Measurements from ENCODE around the gene OR10A6. TPM values are rescaled to one million over a fixed set of nuclear protein-coding genes. Genes with fewer than 3 reads are reported as not detected.

OR10A6 gene
- polyA plus RNA-seq, 1 donor from 2014 or later, result not detected

DNA sequence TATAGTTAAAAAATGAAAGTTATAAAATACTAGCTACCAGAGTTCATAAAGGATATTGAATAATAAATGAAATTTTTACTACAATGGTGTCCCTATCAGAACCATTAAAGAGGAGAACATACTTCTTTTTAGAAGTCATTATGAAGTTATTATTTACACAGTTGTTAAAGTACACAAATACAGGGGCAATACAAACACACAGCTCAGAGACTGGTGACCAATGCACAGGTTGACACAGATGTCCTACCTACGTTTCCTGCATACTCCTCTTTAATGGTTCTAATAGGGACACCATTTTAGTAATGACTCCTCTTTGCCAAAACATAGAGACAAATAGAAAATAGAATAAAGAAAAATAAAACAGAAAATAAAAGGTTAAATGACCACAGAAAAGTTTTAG is 24.1 kb upstream of the OR10A6 start:
- no peaks in the 10 kb centered on the region for H3F3A ChIP-seq (ENCODE audit: insufficient read depth, low read length, poor library complexity, severe bottlenecking)
- TF ChIP-seq, protein P1, sequence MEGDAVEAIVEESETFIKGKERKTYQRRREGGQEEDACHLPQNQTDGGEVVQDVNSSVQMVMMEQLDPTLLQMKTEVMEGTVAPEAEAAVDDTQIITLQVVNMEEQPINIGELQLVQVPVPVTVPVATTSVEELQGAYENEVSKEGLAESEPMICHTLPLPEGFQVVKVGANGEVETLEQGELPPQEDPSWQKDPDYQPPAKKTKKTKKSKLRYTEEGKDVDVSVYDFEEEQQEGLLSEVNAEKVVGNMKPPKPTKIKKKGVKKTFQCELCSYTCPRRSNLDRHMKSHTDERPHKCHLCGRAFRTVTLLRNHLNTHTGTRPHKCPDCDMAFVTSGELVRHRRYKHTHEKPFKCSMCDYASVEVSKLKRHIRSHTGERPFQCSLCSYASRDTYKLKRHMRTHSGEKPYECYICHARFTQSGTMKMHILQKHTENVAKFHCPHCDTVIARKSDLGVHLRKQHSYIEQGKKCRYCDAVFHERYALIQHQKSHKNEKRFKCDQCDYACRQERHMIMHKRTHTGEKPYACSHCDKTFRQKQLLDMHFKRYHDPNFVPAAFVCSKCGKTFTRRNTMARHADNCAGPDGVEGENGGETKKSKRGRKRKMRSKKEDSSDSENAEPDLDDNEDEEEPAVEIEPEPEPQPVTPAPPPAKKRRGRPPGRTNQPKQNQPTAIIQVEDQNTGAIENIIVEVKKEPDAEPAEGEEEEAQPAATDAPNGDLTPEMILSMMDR (IDR thresholded peaks at IDR 0.05; ENCODE audit: poor library complexity, severe bottlenecking), result no peak
- TF ChIP-seq MXI1 (conservative IDR thresholded peaks at IDR 0.05; ENCODE audit: poor library complexity, severe bottlenecking) (no peak), POLR2AphosphoS5 (IDR thresholded peaks at IDR 0.05) (no peak), TAF1 (IDR thresholded peaks at IDR 0.05; ENCODE audit: low read depth) (no peak), EZH2 (IDR thresholded peaks at IDR 0.05; ENCODE audit: borderline replicate concordance, insufficient read depth, low read length, poor library complexity, severe bottlenecking) (no peak), SMC3 (conservative IDR thresholded peaks at IDR 0.05; ENCODE audit: poor library complexity) (no peak), EP300 (conservative IDR thresholded peaks at IDR 0.05; ENCODE audit: poor library complexity, severe bottlenecking) (no peak)
- no peaks in the 10 kb centered on the region for H3K79me2 ChIP-seq (replicated peaks; ENCODE audit: insufficient read depth, low read length)
- H3K27me3 ChIP-seq (ENCODE audit: insufficient read depth, low read depth, low read length), result no peaks in the 10 kb centered on the region
- H3K4me2 ChIP-seq (ENCODE audit: low read length), result no peak overlapping the region
- H3K36me3 ChIP-seq (ENCODE audit: insufficient read depth, low read length), result no peaks in the 10 kb centered on the region
- peaks cover 6% of the 10 kb centered on the region for H3K9me3 ChIP-seq (ENCODE audit: low read length)
- no peaks in the 10 kb centered on the region for H3K9me2 ChIP-seq (ENCODE audit: insufficient read depth, low read length)
- no peak overlapping the region for H3K9ac ChIP-seq (ENCODE audit: low read length)
- H4K20me1 ChIP-seq (ENCODE audit: insufficient read depth), result no peaks in the 10 kb centered on the region
- H3K27ac ChIP-seq (ENCODE audit: low read length), result no peak overlapping the region
- H3K4me3 ChIP-seq (ENCODE audit: low read length), result no peak overlapping the region
- no peak overlapping the region for H2AFZ ChIP-seq (ENCODE audit: low read depth, low read length)

- Histone ChIP-seq H3K36me3 (ENCODE audit: insufficient read depth, low read length) (no peaks in the 10 kb centered on the region), H3K9me2 (ENCODE audit: insufficient read depth, low read length) (no peaks in the 10 kb centered on the region), H3K27ac (ENCODE audit: low read length) (no peak overlapping the region), H3F3A (ENCODE audit: insufficient read depth, low read length, poor library complexity, severe bottlenecking) (no peaks in the 10 kb centered on the region), H3K27me3 (ENCODE audit: insufficient read depth, low read depth, low read length) (no peaks in the 10 kb centered on the region), H3K79me2 (replicated peaks; ENCODE audit: insufficient read depth, low read length) (no peaks in the 10 kb centered on the region), H3K4me2 (ENCODE audit: low read length) (no peak overlapping the region), H3K9ac (ENCODE audit: low read length) (no peak overlapping the region), H2AFZ (ENCODE audit: low read depth, low read length) (no peak overlapping the region), H4K20me1 (ENCODE audit: insufficient read depth) (no peaks in the 10 kb centered on the region), H3K4me3 (ENCODE audit: low read length) (no peak overlapping the region), H3K9me3 (ENCODE audit: low read length) (no peaks in the 10 kb centered on the region)
- TF ChIP-seq TAF1 (IDR thresholded peaks at IDR 0.05; ENCODE audit: low read depth), result no peak
These were observed 18.9 kb upstream of the OR10A6 start for GRCh38 chr11:7949934-7950333.

DNA sequence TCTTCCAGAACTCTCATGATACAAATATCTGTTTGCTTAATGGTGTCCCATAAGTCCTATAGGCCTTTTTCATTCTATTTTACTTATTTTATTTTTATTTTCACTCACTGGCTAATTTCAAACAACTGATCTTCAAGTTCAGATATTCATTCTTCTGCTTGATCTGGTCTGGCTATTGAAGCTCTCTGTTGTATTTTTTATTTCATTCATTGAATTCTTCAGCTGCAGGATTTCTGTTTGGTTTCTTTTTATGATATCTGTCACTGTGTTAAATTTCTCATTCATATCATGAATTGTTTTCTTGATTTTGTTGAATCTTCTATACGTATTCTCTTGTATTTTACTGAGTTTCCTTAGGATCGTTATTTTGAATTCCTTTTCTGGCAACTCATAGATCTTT is 13.1 kb upstream of the OR10A6 start:
- no peaks in the 10 kb centered on the region for H3K27me3 ChIP-seq (ENCODE audit: insufficient read depth, low read depth, low read length)
- H3K36me3 ChIP-seq (ENCODE audit: insufficient read depth, low read length), result no peaks in the 10 kb centered on the region
- no peak overlapping the region for H3K4me2 ChIP-seq (ENCODE audit: low read length)
- no peaks in the 10 kb centered on the region for H3K9me2 ChIP-seq (ENCODE audit: insufficient read depth, low read length)
- TF ChIP-seq POLR2AphosphoS5 (IDR thresholded peaks at IDR 0.05), result no peak
- TF ChIP-seq RAD21 (conservative IDR thresholded peaks at IDR 0.05), result no peak
- no peak for TF ChIP-seq EP300 (conservative IDR thresholded peaks at IDR 0.05; ENCODE audit: poor library complexity, severe bottlenecking)
- TF ChIP-seq, protein P2, sequence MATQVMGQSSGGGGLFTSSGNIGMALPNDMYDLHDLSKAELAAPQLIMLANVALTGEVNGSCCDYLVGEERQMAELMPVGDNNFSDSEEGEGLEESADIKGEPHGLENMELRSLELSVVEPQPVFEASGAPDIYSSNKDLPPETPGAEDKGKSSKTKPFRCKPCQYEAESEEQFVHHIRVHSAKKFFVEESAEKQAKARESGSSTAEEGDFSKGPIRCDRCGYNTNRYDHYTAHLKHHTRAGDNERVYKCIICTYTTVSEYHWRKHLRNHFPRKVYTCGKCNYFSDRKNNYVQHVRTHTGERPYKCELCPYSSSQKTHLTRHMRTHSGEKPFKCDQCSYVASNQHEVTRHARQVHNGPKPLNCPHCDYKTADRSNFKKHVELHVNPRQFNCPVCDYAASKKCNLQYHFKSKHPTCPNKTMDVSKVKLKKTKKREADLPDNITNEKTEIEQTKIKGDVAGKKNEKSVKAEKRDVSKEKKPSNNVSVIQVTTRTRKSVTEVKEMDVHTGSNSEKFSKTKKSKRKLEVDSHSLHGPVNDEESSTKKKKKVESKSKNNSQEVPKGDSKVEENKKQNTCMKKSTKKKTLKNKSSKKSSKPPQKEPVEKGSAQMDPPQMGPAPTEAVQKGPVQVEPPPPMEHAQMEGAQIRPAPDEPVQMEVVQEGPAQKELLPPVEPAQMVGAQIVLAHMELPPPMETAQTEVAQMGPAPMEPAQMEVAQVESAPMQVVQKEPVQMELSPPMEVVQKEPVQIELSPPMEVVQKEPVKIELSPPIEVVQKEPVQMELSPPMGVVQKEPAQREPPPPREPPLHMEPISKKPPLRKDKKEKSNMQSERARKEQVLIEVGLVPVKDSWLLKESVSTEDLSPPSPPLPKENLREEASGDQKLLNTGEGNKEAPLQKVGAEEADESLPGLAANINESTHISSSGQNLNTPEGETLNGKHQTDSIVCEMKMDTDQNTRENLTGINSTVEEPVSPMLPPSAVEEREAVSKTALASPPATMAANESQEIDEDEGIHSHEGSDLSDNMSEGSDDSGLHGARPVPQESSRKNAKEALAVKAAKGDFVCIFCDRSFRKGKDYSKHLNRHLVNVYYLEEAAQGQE (IDR thresholded peaks at IDR 0.05; ENCODE audit: borderline replicate concordance), result no peak
- TF ChIP-seq MXI1 (conservative IDR thresholded peaks at IDR 0.05; ENCODE audit: poor library complexity, severe bottlenecking), result no peak
- H4K20me1 ChIP-seq (ENCODE audit: insufficient read depth), result no peaks in the 10 kb centered on the region
- no peak overlapping the region for H3K27ac ChIP-seq (ENCODE audit: low read length)
- H3K9me3 ChIP-seq (ENCODE audit: low read length), result peaks cover 5% of the 10 kb centered on the region
- H3K9ac ChIP-seq (ENCODE audit: low read length), result no peak overlapping the region
- H3K4me3 ChIP-seq (ENCODE audit: low read length), result no peak overlapping the region
- H3F3A ChIP-seq (ENCODE audit: insufficient read depth, low read length, poor library complexity, severe bottlenecking), result no peaks in the 10 kb centered on the region
- H2AFZ ChIP-seq (ENCODE audit: low read depth, low read length), result no peak overlapping the region
- no peaks in the 10 kb centered on the region for H3K79me2 ChIP-seq (replicated peaks; ENCODE audit: insufficient read depth, low read length)

All from neural cell (in vitro differentiated cells).